ENCODE results near the gene SCARB2. TPM values are rescaled to one million over a fixed set of nuclear protein-coding genes. Genes with fewer than 3 reads are reported as not detected.

Gene SCARB2
- total RNA-seq, 4 donors from 2014 or later: 87.6 to 107 (median 95.8) TPM

DNA sequence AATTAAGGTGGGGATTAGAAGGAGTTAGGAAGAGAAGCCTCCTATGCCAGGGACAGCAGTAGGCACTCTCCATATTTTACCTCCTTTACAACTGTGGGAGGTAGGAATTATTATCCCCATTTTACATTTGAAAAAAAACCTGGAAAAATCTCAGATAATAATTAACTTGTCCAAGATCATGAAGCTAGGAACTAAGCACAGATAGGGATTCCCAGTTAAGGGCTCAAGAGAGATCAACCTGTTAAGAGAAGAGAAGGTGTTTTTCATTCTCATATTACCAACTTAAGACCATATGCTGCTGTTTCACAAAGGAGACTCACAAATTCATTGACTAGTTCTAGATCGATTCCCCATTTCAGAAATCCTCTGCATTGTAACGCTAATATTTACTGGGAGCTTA, 21.8 kb upstream of the SCARB2 start:
- peaks cover 5% of the 10 kb centered on the region for H3K9me3 ChIP-seq
- peak overlapping the region; percentile 41 for H3K27ac ChIP-seq
- H3K4me1 ChIP-seq: peaks cover 48% of the 10 kb centered on the region
- no peaks in the 10 kb centered on the region for H3K27me3 ChIP-seq
- H3K36me3 ChIP-seq: no peaks in the 10 kb centered on the region
- no peak for TF ChIP-seq POLR2A (IDR thresholded peaks at IDR 0.05)
- TF ChIP-seq POLR2AphosphoS5 (IDR thresholded peaks at IDR 0.05): no peak
- TF ChIP-seq, protein P1, sequence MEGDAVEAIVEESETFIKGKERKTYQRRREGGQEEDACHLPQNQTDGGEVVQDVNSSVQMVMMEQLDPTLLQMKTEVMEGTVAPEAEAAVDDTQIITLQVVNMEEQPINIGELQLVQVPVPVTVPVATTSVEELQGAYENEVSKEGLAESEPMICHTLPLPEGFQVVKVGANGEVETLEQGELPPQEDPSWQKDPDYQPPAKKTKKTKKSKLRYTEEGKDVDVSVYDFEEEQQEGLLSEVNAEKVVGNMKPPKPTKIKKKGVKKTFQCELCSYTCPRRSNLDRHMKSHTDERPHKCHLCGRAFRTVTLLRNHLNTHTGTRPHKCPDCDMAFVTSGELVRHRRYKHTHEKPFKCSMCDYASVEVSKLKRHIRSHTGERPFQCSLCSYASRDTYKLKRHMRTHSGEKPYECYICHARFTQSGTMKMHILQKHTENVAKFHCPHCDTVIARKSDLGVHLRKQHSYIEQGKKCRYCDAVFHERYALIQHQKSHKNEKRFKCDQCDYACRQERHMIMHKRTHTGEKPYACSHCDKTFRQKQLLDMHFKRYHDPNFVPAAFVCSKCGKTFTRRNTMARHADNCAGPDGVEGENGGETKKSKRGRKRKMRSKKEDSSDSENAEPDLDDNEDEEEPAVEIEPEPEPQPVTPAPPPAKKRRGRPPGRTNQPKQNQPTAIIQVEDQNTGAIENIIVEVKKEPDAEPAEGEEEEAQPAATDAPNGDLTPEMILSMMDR (IDR thresholded peaks at IDR 0.05): no peak
- no peak for TF ChIP-seq EP300 (IDR thresholded peaks at IDR 0.05)
- no peak overlapping the region for H3K4me3 ChIP-seq
- WGBS: 65% methylated on average over 2 of the region's 2 CpGs
- no peak for DNase-seq (ENCODE audit: low spot score in 2 of 2)

DNA sequence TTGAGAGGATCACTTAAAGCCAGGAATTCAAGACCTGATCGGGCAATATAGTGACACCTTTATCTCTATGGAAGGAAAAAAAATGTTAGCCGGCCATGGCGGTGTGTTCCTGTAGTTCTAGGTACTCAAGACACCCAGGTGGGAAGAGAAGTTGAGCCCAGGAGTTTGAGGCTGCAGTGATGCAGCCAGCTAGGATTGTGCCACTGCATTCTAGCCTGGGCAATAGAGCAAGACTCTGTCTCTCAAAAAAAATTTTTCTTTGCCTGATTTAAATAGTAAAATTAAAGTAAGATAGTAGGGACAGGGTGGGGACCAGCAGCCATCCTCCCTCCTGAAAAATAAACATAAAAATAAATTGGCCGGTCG, 21.0 kb upstream of the SCARB2 start:
- peak overlapping the region; percentile 34 for H3K4me3 ChIP-seq
- H3K36me3 ChIP-seq: no peaks in the 10 kb centered on the region
- TF ChIP-seq POLR2AphosphoS5 (IDR thresholded peaks at IDR 0.05) (no peak), POLR2A (IDR thresholded peaks at IDR 0.05) (no peak), EP300 (IDR thresholded peaks at IDR 0.05) (no peak)
- TF ChIP-seq, protein P1 (IDR thresholded peaks at IDR 0.05): no peak
- H3K27ac ChIP-seq: peak overlapping the region; percentile 73
- H3K9me3 ChIP-seq: no peaks in the 10 kb centered on the region
- WGBS: 78% methylated on average over 5 of the region's 5 CpGs
- DNase-seq (ENCODE audit: low spot score in 2 of 2): no peak
- H3K4me1 ChIP-seq: peaks cover 48% of the 10 kb centered on the region
- no peaks in the 10 kb centered on the region for H3K27me3 ChIP-seq

DNA sequence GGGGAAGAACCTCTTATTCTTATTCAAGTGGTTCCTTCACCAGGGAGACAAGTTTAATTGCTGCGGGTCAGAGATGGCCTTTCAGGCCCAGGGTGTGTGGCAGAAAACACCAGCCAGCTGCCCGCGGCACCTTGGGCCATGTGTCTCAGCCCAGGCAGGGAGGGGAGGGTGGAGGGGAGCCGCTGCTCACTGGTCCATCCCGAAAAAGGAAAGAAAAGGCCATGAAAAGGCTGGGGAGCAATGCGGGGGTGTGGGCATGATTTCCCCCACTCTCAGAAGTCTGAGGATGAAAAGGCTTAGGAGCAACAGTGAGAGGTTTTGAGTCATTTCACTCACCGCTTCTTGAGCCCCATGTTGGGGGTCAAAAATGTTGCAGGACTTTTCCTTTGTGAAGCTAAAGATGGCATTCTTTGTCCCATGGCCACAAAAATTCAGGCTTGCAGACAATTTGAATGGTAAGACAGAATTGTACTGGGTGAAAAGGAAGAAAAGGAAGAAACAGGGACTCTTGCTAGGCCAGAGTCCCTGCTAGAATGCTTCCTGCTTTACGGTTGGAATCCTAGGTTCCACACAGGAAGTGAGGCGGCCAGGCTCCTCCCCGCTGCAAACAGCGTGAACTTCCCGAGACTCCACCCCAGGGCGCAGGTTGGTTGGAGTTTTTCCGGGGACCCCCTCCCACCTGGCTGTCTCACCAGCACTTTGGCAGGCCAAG, 20.5 kb upstream of the SCARB2 start:
- Histone ChIP-seq H3K36me3 (no peaks in the 10 kb centered on the region), H3K27ac (peak overlapping the region; percentile 73), H3K27me3 (no peaks in the 10 kb centered on the region), H3K9me3 (no peaks in the 10 kb centered on the region), H3K4me1 (peaks cover 48% of the 10 kb centered on the region), H3K4me3 (peak overlapping the region; percentile 34)
- TF ChIP-seq EP300 (IDR thresholded peaks at IDR 0.05): no peak
- TF ChIP-seq POLR2A (IDR thresholded peaks at IDR 0.05): no peak
- no peak for TF ChIP-seq POLR2AphosphoS5 (IDR thresholded peaks at IDR 0.05)
- TF ChIP-seq, protein P1 (IDR thresholded peaks at IDR 0.05): no peak
- 49% methylated on average over 14 of the region's 14 CpGs for WGBS
- DNase-seq (ENCODE audit: low spot score in 2 of 2): no peak

DNA sequence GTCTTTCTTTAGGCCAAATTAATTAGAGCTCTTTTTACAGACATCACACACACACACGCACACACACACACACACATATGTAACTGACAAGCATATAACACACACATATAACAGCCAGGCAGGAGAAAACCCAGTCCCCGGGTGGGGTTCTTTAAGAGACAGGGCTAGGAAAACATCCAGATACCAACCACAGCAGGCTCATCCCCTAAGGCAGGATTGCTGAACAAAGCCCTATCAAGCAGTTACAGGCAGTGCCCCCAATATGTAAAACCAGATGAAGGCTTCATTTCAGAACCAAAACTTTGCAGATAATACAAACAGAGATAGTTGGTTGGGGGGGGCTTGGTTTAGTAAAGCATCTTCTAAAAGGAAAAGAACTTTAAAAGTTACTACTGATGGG, 19.9 kb upstream of the SCARB2 start:
- WGBS: 11% methylated on average over 2 of the region's 2 CpGs
- Histone ChIP-seq H3K4me3 (peak overlapping the region; percentile 34), H3K4me1 (peaks cover 48% of the 10 kb centered on the region), H3K36me3 (no peaks in the 10 kb centered on the region), H3K9me3 (no peaks in the 10 kb centered on the region), H3K27ac (peak overlapping the region; percentile 73), H3K27me3 (no peaks in the 10 kb centered on the region)
- no peak for DNase-seq (ENCODE audit: low spot score in 2 of 2)
- TF ChIP-seq EP300 (IDR thresholded peaks at IDR 0.05): no peak
- TF ChIP-seq, protein P1 (IDR thresholded peaks at IDR 0.05): no peak
- no peak for TF ChIP-seq POLR2AphosphoS5 (IDR thresholded peaks at IDR 0.05)
- no peak for TF ChIP-seq POLR2A (IDR thresholded peaks at IDR 0.05)

DNA sequence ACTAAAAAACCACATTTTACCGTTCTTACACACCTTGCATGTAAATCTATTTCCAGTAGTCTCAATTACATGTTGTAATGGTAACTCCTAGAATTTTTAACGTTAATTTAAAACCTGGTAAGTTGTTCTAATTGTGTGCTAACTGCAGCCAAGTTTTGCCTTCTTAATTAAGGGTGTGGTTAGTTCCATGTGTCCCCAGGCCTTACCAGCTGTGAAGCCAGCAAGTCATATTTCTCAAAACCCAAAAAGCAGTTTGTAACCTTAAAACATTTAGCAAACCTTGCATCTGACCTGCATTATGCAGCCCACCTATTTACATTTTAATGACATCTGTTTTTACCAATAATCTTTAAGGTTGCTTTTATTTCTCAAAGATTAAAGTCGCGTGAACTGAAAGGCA, 19.5 kb upstream of the SCARB2 start:
- H3K4me1 ChIP-seq: peaks cover 48% of the 10 kb centered on the region
- no peaks in the 10 kb centered on the region for H3K9me3 ChIP-seq
- TF ChIP-seq, protein P1 (IDR thresholded peaks at IDR 0.05): no peak
- TF ChIP-seq EP300 (IDR thresholded peaks at IDR 0.05): no peak
- TF ChIP-seq POLR2AphosphoS5 (IDR thresholded peaks at IDR 0.05): no peak
- H3K27ac ChIP-seq: peak overlapping the region; percentile 73
- no peaks in the 10 kb centered on the region for H3K27me3 ChIP-seq
- no peak for DNase-seq (ENCODE audit: low spot score in 2 of 2)
- peak overlapping the region; percentile 34 for H3K4me3 ChIP-seq
- WGBS: 40% methylated on average over 4 of the region's 4 CpGs
- H3K36me3 ChIP-seq: no peaks in the 10 kb centered on the region

Measured in suprapubic skin (tissue), 4 donors.